ENCODE data around the gene TH.

Gene TH

GRCh38 chr11:2139123-2139521, 32.5 kb downstream of the TH start, which contains the start of gene IGF2:
TSS of gene IGF2 (minus strand) at chr11:2139389. CDS start at chr11:2135523, 3,866 bp downstream.
- DNase-seq, result no peak

GRCh38 chr11:2138431-2139122, 33.0 kb downstream of the TH start:
- no peak for DNase-seq

GRCh38 chr11:2138068-2138430, 33.6 kb downstream of the TH start:
- DNase-seq, result no peak

GRCh38 chr11:2137202-2138067, 34.2 kb downstream of the TH start:
- peak; percentile 23 for DNase-seq

- no peak for DNase-seq
Measured at GRCh38 chr11:2136952-2137201, 34.7 kb downstream of the TH start.

- DNase-seq, result no peak
Measured at GRCh38 chr11:2136209-2136951, 35.2 kb downstream of the TH start.

GRCh38 chr11:2135648-2136201, 35.9 kb downstream of the TH start:
- no peak for DNase-seq

GRCh38 chr11:2135018-2135569, 36.5 kb downstream of the TH start:
- no peak for DNase-seq

GRCh38 chr11:2134022-2135010, 37.3 kb downstream of the TH start:
- no peak for DNase-seq

GRCh38 chr11:2133241-2134021, 38.2 kb downstream of the TH start:
- no peak for DNase-seq

- no peak for DNase-seq
Measured at GRCh38 chr11:2132874-2133240, 38.8 kb downstream of the TH start.

GRCh38 chr11:2132246-2132645, 39.4 kb downstream of the TH start:
- no peak for DNase-seq

- DNase-seq, result no peak
Measured at GRCh38 chr11:2131371-2132236, 40.0 kb downstream of the TH start.

GRCh38 chr11:2130881-2131352, 40.7 kb downstream of the TH start:
- DNase-seq, result no peak

GRCh38 chr11:2129699-2130366, 41.8 kb downstream of the TH start:
- DNase-seq, result no peak

- no peak for DNase-seq
Measured at GRCh38 chr11:2129308-2129698, 42.3 kb downstream of the TH start.

- no peak for DNase-seq
Measured at GRCh38 chr11:2128511-2129307, 42.9 kb downstream of the TH start.

- DNase-seq, result no peak
Measured at GRCh38 chr11:2128130-2128510, 43.5 kb downstream of the TH start.

Data from fibroblast of skin of right quadriceps (primary cell).